ENCODE data around the gene TMEM80. TPM values are rescaled to one million over a fixed set of nuclear protein-coding genes. Genes with fewer than 3 reads are reported as not detected.

The TMEM80 gene
- total RNA-seq, 2 experiments from 2014 or later: 10.6 to 12.5 TPM

GRCh38 chr11:708511-708910 lies 12.9 kb downstream of the TMEM80 start:
- no peak for TF ChIP-seq CTCF (IDR thresholded peaks at IDR 0.05)
- ChIA-PET POLR2A (no interaction called here), CTCF (no interaction called here)
- no peak for ATAC-seq
- no peaks in the 10 kb centered on the region for H3K9me3 Mint-ChIP-seq
- H3K36me3 Mint-ChIP-seq (ENCODE audit: low read depth): no peaks in the 10 kb centered on the region
- peaks cover 8% of the 10 kb centered on the region for H3K4me1 Mint-ChIP-seq (ENCODE audit: low read depth)
- intact Hi-C loops (cut with micrococcal nuclease): no loop called here
- peaks cover 16% of the 10 kb centered on the region for H3K27me3 Mint-ChIP-seq
- H3K27ac Mint-ChIP-seq: no peak overlapping the region
- H3K4me3 Mint-ChIP-seq: no peak overlapping the region
- DNase-seq: no peak

- H3K4me3 Mint-ChIP-seq: no peak overlapping the region
- CTCF ChIA-PET: no interaction called here
These were observed 13.7 kb downstream of the TMEM80 start for GRCh38 chr11:709109-709997.

GRCh38 chr11:714436-714835 lies 18.8 kb downstream of the TMEM80 start:
- CTCF ChIA-PET: no interaction called here
- Mint-ChIP-seq H3K4me3 (no peak overlapping the region), H3K36me3 (ENCODE audit: low read depth) (no peaks in the 10 kb centered on the region), H3K9me3 (peaks cover 4% of the 10 kb centered on the region), H3K4me1 (ENCODE audit: low read depth) (peaks cover 4% of the 10 kb centered on the region), H3K27ac (no peak overlapping the region), H3K27me3 (peaks cover 9% of the 10 kb centered on the region)
- POLR2A ChIA-PET: no interaction called here
- intact Hi-C loops (cut with micrococcal nuclease): no loop called here
- no peak for DNase-seq
- TF ChIP-seq CTCF (IDR thresholded peaks at IDR 0.05): no peak
- no peak for ATAC-seq

More at GRCh38 chr11:709109-709997, 13.7 kb downstream of the TMEM80 start:
- TF ChIP-seq CTCF (IDR thresholded peaks at IDR 0.05): no peak
- peaks cover 16% of the 10 kb centered on the region for H3K27me3 Mint-ChIP-seq
- no peaks in the 10 kb centered on the region for H3K9me3 Mint-ChIP-seq
- POLR2A ChIA-PET: no interaction called here
- DNase-seq (no peak), ATAC-seq (no peak)
- peaks cover 8% of the 10 kb centered on the region for H3K4me1 Mint-ChIP-seq (ENCODE audit: low read depth)
- intact Hi-C loops (cut with micrococcal nuclease): no loop called here
- H3K27ac Mint-ChIP-seq: no peak overlapping the region
- no peaks in the 10 kb centered on the region for H3K36me3 Mint-ChIP-seq (ENCODE audit: low read depth)

GRCh38 chr11:719214-720016 lies 23.8 kb downstream of the TMEM80 start:
- DNase-seq (no peak), ATAC-seq (no peak)
- TF ChIP-seq CTCF (IDR thresholded peaks at IDR 0.05): no peak
- peaks cover 4% of the 10 kb centered on the region for H3K9me3 Mint-ChIP-seq
- H3K27me3 Mint-ChIP-seq: peaks cover 27% of the 10 kb centered on the region
- no peak overlapping the region for H3K27ac Mint-ChIP-seq
- no peak overlapping the region for H3K4me3 Mint-ChIP-seq
- intact Hi-C loops (cut with micrococcal nuclease): no loop called here
- H3K4me1 Mint-ChIP-seq (ENCODE audit: low read depth): peaks cover 8% of the 10 kb centered on the region
- ChIA-PET POLR2A (no interaction called here), CTCF (interaction anchor here (10.0 kb wide), 1 partner anchor 164 kb away, joined by 73 read pairs; no protein-coding TSS in a partner anchor)
- no peaks in the 10 kb centered on the region for H3K36me3 Mint-ChIP-seq (ENCODE audit: low read depth)

Measured in activated CD8-positive, alpha-beta T cell treated with anti-CD3 and anti-CD28 coated beads for 36 hours (primary cell).